Activated T-cell treated with anti-CD3 and anti-CD28 coated beads for 48 hours (primary cell): ENCODE data around the gene APBB2.

Source experiments
- DNase-seq: peaks from one replicate; pipeline ENCODE4 v3.0.0-alpha.2; 2020; ENCODE audit warnings: low read depth

The APBB2 gene

GRCh38 chr4:41189076-41189475 lies 25.3 kb downstream of the APBB2 start:
- DNase-seq: no peak

GRCh38 chr4:41185614-41186592 lies 28.4 kb downstream of the APBB2 start:
- DNase-seq: no peak

GRCh38 chr4:41184009-41184408 lies 30.3 kb downstream of the APBB2 start:
- DNase-seq: no peak

- no peak for DNase-seq
Measured at GRCh38 chr4:41183021-41183553, 31.3 kb downstream of the APBB2 start.

GRCh38 chr4:41181037-41181436 lies 33.3 kb downstream of the APBB2 start:
- DNase-seq: no peak

- DNase-seq: no peak
Measured at GRCh38 chr4:41179498-41180195, 34.7 kb downstream of the APBB2 start.

GRCh38 chr4:41178372-41179370 lies 35.7 kb downstream of the APBB2 start:
- DNase-seq: no peak

- DNase-seq: no peak
Measured at GRCh38 chr4:41177016-41177415, 37.3 kb downstream of the APBB2 start.

- DNase-seq: no peak
Measured at GRCh38 chr4:41176340-41176739, 38.0 kb downstream of the APBB2 start.

- DNase-seq: no peak
Measured at GRCh38 chr4:41175794-41176193, 38.5 kb downstream of the APBB2 start.

GRCh38 chr4:41174444-41174843 lies 39.9 kb downstream of the APBB2 start:
- DNase-seq: no peak

- DNase-seq: no peak
Measured at GRCh38 chr4:41172786-41173185, 41.6 kb downstream of the APBB2 start.

GRCh38 chr4:41169256-41169800 lies 45.0 kb downstream of the APBB2 start:
- DNase-seq: no peak

- DNase-seq: no peak
Measured at GRCh38 chr4:41167191-41167590, 47.2 kb downstream of the APBB2 start.

- no peak for DNase-seq
Measured at GRCh38 chr4:41164405-41164804, 49.9 kb downstream of the APBB2 start.

- DNase-seq: no peak
Measured at GRCh38 chr4:41161355-41161754, 53.0 kb downstream of the APBB2 start.

- DNase-seq: no peak
Measured at GRCh38 chr4:41160856-41161255, 53.5 kb downstream of the APBB2 start.

GRCh38 chr4:41160012-41160789 lies 54.1 kb downstream of the APBB2 start:
- DNase-seq: no peak

- DNase-seq: no peak
Measured at GRCh38 chr4:41158756-41159155, 55.6 kb downstream of the APBB2 start.

GRCh38 chr4:41158274-41158673 lies 56.1 kb downstream of the APBB2 start:
- no peak for DNase-seq

- DNase-seq: no peak
Measured at GRCh38 chr4:41157009-41157408, 57.3 kb downstream of the APBB2 start.
